Urinary bladder (tissue), 4 donors: ENCODE data around the gene ATXN2. TPM values are rescaled to one million over a fixed set of nuclear protein-coding genes. Genes with fewer than 3 reads are reported as not detected.

Source experiments
- DNase-seq: peaks from one replicate; pipeline ENCODE4 v3.0.0-alpha.2; 2015; ENCODE audit errors: extremely low spot score
- H3K27ac ChIP-seq: one replicate; pipeline ENCODE4 v1.5.1; 2013; ENCODE audit warnings: low read depth, mild to moderate bottlenecking, moderate library complexity
- H3K36me3 ChIP-seq: one replicate; pipeline ENCODE4 v1.6.1; 2013; ENCODE audit warnings: mild to moderate bottlenecking, moderate library complexity; ENCODE audit not compliant: insufficient read depth
- H3K4me1 ChIP-seq: one replicate; pipeline ENCODE4 v1.6.1; 2013; ENCODE audit warnings: mild to moderate bottlenecking, moderate library complexity; ENCODE audit not compliant: insufficient read depth
- H3K4me3 ChIP-seq: one replicate; pipeline ENCODE4 v1.5.1; 2013; ENCODE audit warnings: low read depth, low read length
- WGBS: extraction: QIAGEN DNeasy Blood & Tissue Kit; methylation state at CpG from one replicate; pipeline ENCODE4 v1.1.7; 2013; 5-methylcytosine and 5-hydroxymethylcytosine counted together
- polyA plus RNA-seq: library from polyadenylated mRNA; stranded (reverse); fragments of 200-250 nt; gene quantifications from one replicate; pipeline ENCODE4 v1.2.3, GENCODE V29; 2013
- total RNA-seq: library from RNA; depleted of rRNA; stranded (reverse); fragments of >200 nt; gene quantifications from one replicate; pipeline ENCODE4 v1.2.3, GENCODE V29; 2014
- donor health status: healthy with polysubstance abuse.
- donor health status: healthy.

The ATXN2 gene
- total and polyA plus RNA-seq, 2 donors: 29.9 to 75.9 TPM

- DNase-seq: no peak
- Histone ChIP-seq H3K27ac (no peak overlapping the region), H3K36me3 (peaks cover 2% of the 10 kb centered on the region), H3K4me3 (no peak overlapping the region), H3K4me1 (no peaks in the 10 kb centered on the region)
- 89% methylated on average over 25 of the region's 25 CpGs for WGBS
These were observed 145.8 kb downstream of the ATXN2 start for GRCh38 chr12:111453071-111453989.

DNA sequence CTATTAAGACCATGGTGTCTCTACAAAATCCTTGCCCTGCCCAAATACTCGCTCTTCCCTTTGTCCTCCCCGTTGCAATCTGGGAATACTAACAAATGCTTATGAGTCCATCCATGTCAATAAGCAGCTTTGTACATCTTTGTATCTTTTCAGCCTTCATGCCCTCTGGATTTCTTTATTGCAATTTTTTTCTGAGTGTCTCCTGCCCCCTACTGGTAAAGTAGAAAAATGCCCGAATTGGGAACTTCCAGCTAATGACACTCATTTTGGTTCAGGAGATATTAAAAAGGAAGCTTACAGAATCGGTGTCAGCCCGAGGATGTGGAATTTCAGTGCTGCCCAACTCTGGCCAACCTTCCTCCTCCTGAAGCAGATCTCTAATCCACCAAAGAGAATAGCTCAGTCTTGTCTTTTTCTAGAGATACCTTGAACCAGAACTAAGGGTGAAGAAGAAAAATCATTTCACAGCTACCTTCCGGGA, 147.4 kb downstream of the ATXN2 start:
- H3K4me1 ChIP-seq: no peaks in the 10 kb centered on the region
- peaks cover 3% of the 10 kb centered on the region for H3K36me3 ChIP-seq
- WGBS: 38% methylated on average over 6 of the region's 6 CpGs

DNA sequence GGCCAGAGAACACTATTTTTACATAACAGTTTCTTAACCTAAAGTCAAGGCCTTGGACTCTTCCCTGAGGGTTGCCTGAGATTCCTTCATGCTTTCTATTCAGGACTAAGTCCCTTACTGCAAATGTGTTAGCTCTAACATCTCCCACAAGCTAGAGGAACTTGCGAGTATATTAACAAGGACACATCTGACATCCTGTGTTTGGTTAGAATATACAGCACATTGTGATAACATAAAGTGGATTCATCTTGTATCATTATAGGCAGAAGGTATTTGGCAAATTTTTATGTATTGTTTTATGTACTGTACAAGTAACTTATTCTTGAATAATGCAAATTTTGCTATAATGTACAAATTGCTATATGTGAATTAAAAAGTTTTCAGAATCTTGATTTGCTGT, 147.9 kb downstream of the ATXN2 start:
- H3K27ac ChIP-seq: no peak overlapping the region
- H3K36me3 ChIP-seq: peaks cover 3% of the 10 kb centered on the region
- WGBS: 65% methylated on average over 1 of the region's 1 CpG
- DNase-seq: no peak
- H3K4me3 ChIP-seq: no peak overlapping the region
- no peaks in the 10 kb centered on the region for H3K4me1 ChIP-seq

More for the DNA sequence above, 147.4 kb downstream of the ATXN2 start:
- no peak for DNase-seq
- Histone ChIP-seq H3K27ac (no peak overlapping the region), H3K4me3 (no peak overlapping the region)

GRCh38 chr12:111450676-111451075, 148.4 kb downstream of the ATXN2 start:
- no peak for DNase-seq
- 81% methylated on average over 4 of the region's 4 CpGs for WGBS
- H3K27ac ChIP-seq: no peak overlapping the region
- H3K4me3 ChIP-seq: no peak overlapping the region
- H3K36me3 ChIP-seq: peaks cover 3% of the 10 kb centered on the region
- no peaks in the 10 kb centered on the region for H3K4me1 ChIP-seq

- 73% methylated on average over 4 of the region's 4 CpGs for WGBS
- peaks cover 3% of the 10 kb centered on the region for H3K36me3 ChIP-seq
- no peak overlapping the region for H3K4me3 ChIP-seq
- no peak for DNase-seq
- H3K27ac ChIP-seq: no peak overlapping the region
- H3K4me1 ChIP-seq: no peaks in the 10 kb centered on the region
These were observed 150.0 kb downstream of the ATXN2 start for GRCh38 chr12:111448846-111449790.

- WGBS: 80% methylated on average over 9 of the region's 9 CpGs
- H3K4me3 ChIP-seq: no peak overlapping the region
- DNase-seq: no peak
- no peak overlapping the region for H3K27ac ChIP-seq
- no peaks in the 10 kb centered on the region for H3K4me1 ChIP-seq
- peaks cover 3% of the 10 kb centered on the region for H3K36me3 ChIP-seq
These were observed 150.8 kb downstream of the ATXN2 start for GRCh38 chr12:111448266-111448830.

GRCh38 chr12:111447571-111448265, 151.4 kb downstream of the ATXN2 start:
- no peak for DNase-seq
- no peaks in the 10 kb centered on the region for H3K4me1 ChIP-seq

GRCh38 chr12:111446631-111447570, 152.2 kb downstream of the ATXN2 start:
- H3K27ac ChIP-seq: no peak overlapping the region
- H3K36me3 ChIP-seq: peaks cover 1% of the 10 kb centered on the region
- no peak overlapping the region for H3K4me3 ChIP-seq
- no peaks in the 10 kb centered on the region for H3K4me1 ChIP-seq
- DNase-seq: no peak
- WGBS: 85% methylated on average over 20 of the region's 20 CpGs

More at GRCh38 chr12:111447571-111448265, 151.4 kb downstream of the ATXN2 start:
- Histone ChIP-seq H3K27ac (no peak overlapping the region), H3K4me3 (no peak overlapping the region), H3K36me3 (peaks cover 1% of the 10 kb centered on the region)
- 88% methylated on average over 28 of the region's 28 CpGs for WGBS

DNA sequence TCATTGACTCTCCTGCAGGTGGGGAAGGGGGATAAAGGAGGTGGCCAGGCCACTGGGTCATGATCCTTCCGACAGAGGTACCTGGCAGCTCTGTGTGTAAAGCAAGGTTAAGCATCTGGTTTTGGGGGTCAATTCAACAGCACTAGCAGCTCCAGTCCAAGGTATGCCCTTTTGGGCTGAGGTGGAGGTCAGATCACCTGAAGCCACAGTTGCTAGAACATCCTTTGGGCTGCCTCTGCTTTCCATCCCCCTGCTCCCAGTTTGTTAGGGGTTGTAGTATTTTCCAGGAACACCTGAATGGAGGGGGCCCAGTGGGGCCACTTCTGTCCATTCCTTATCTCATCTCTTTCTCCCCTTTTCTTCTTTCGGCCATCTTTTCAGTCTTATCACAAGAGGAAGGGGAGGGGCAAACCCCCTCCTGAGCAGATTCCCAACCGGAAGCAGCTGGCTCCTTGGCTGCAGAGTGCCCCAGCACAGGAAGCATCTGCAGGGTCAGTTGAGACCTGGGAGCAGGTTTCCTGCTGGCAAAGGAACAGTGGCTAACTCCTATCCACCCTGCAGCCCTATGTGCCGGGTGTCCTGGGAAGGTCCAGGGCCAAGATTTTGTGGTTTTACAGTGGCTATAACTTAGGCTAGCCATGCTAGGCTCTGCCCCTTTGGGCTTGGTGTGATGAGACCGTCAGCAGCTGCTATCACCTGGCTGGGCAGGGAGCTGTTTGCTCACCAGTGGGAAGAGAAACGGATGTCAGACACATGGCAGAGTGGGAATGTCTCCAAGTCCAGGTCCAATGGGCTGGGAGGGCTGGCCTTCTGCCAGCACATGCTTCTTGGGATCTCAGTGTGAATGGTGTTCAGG, 153.2 kb downstream of the ATXN2 start:
- H3K27ac ChIP-seq: no peak overlapping the region
- no peak overlapping the region for H3K4me3 ChIP-seq
- no peaks in the 10 kb centered on the region for H3K4me1 ChIP-seq
- H3K36me3 ChIP-seq: peaks cover 1% of the 10 kb centered on the region
- DNase-seq: no peak
- 32% methylated on average over 6 of the region's 6 CpGs for WGBS

- WGBS: 58% methylated on average over 11 of the region's 11 CpGs
- no peak overlapping the region for H3K27ac ChIP-seq
- no peaks in the 10 kb centered on the region for H3K4me1 ChIP-seq
These were observed 154.0 kb downstream of the ATXN2 start for GRCh38 chr12:111444925-111445725.

More at GRCh38 chr12:111444925-111445725, 154.0 kb downstream of the ATXN2 start:
- no peak overlapping the region for H3K4me3 ChIP-seq
- H3K36me3 ChIP-seq: peaks cover 1% of the 10 kb centered on the region
- no peak for DNase-seq
